ENCODE results near the gene EIPR1. TPM values are rescaled to one million over a fixed set of nuclear protein-coding genes. Genes with fewer than 3 reads are reported as not detected.

Gene EIPR1
- total and polyA plus RNA-seq, 2 of the 13 experiments (the other 11 are each of a cell fraction or from before 2014, with no cell fraction given): 70.0 to 96.3 TPM

GRCh38 chr2:3198119-3198518 lies 179.5 kb downstream of the EIPR1 start:
- no peak for TF ChIP-seq NFE2L2 (IDR thresholded peaks at IDR 0.05; ENCODE audit: low read length)
- no peak for TF ChIP-seq MLX (CRISPR knock-in tag; IDR thresholded peaks at IDR 0.05)
- TF ChIP-seq KAT7 (CRISPR knock-in tag; IDR thresholded peaks at IDR 0.05; ENCODE audit: borderline replicate concordance): no peak
- TF ChIP-seq STAG1 (CRISPR knock-in tag; IDR thresholded peaks at IDR 0.05): peak; percentile 51
- no peak for TF ChIP-seq KLF9 (CRISPR knock-in tag; IDR thresholded peaks at IDR 0.05; ENCODE audit: low read depth)
- TF ChIP-seq IRF2 (CRISPR knock-in tag; IDR thresholded peaks at IDR 0.05): no peak
- TF ChIP-seq KDM5A (IDR thresholded peaks at IDR 0.05; ENCODE audit: borderline replicate concordance, low read length): no peak
- no peak for TF ChIP-seq TP53 (CRISPR knock-in tag; conservative IDR thresholded peaks at IDR 0.05)
- TF ChIP-seq CENPT (CRISPR knock-in tag; IDR thresholded peaks at IDR 0.05; ENCODE audit: low read depth): no peak
- TF ChIP-seq RAD21 (CRISPR knock-in tag; IDR thresholded peaks at IDR 0.05): peak; percentile 32; the same call in 1 of the 2 replicates
- peak; percentile 49 for TF ChIP-seq CTCF (CRISPR knock-in tag; IDR thresholded peaks at IDR 0.05)
- TF ChIP-seq ZNF687 (CRISPR knock-in tag; IDR thresholded peaks at IDR 0.05): 0 out of 2 replicates have a peak, but pooled peaks have one; percentile 20
- TF ChIP-seq ZNF275 (CRISPR knock-in tag; IDR thresholded peaks at IDR 0.05; ENCODE audit: borderline replicate concordance): no peak
- Histone ChIP-seq H3K9ac (ENCODE audit: insufficient read depth, low read depth, low read length) (no peak overlapping the region), H3K79me2 (ENCODE audit: insufficient read depth, low read length) (no peaks in the 10 kb centered on the region), H2AFZ (ENCODE audit: low read length) (no peak overlapping the region), H4K20me1 (ENCODE audit: insufficient read depth, low read length) (peaks cover 3% of the 10 kb centered on the region; the same call in 1 of the 2 replicates), H3K4me2 (ENCODE audit: low read depth, low read length) (no peak overlapping the region), H3K27ac (ENCODE audit: extremely low read length, insufficient read depth, low read length) (no peak overlapping the region), H3K36me3 (replicated peaks in 1 of 2; ENCODE audit: control insufficient read depth in 1 of 2, insufficient read depth in 2 of 2, low read length in 2 of 2) (peaks cover 8 to 41% of the 10 kb centered on the region in 2 experiments), H3K27me3 (ENCODE audit: control insufficient read depth in 1 of 2, insufficient read depth in 2 of 2, low read length in 2 of 2) (no peaks in the 10 kb centered on the region), H3K4me1 (ENCODE audit: insufficient read depth, low read length) (peaks cover 10% of the 10 kb centered on the region), H3K9me3 (ENCODE audit: low read length) (no peaks in the 10 kb centered on the region), H3K4me3 (replicated peaks in 1 of 3; ENCODE audit: insufficient read depth in 1 of 3, low read depth in 2 of 3, low read length in 3 of 3) (no peak overlapping the region)
- WGBS (ENCODE audit: low lambda C conversion rate): 98% methylated on average over 11 of the region's 11 CpGs
- no TSS peak for BruUV-seq (replicated peaks)
- FAIRE-seq (no peak), DNase-seq (ENCODE audit: low spot score) (peak; percentile 30), ATAC-seq (peak; percentile 80)
- in situ Hi-C loops (cut with HindIII; ENCODE audit: extremely low pct_ligation_motif_present, low pct_unique_long_range_greater_than_20kb) (no loop called here), intact Hi-C loops (cut with micrococcal nuclease; ENCODE audit: unreplicated experiment) (loop anchor here (1.0 kb wide), 1 partner anchor 105 kb away; no protein-coding TSS in a partner anchor)
- ChIA-PET POLR2A (no interaction called here), CTCF (ENCODE audit: low intra/inter-chr PET ratio, low total read pairs) (no interaction called here)

All from HepG2 (cell line).